Measurements from ENCODE around the gene SCUBE1. TPM values are rescaled to one million over a fixed set of nuclear protein-coding genes. Genes with fewer than 3 reads are reported as not detected.

SCUBE1 gene
- total and polyA plus RNA-seq, 2 donors (not counting 3 experiments of a cell fraction or from before 2014, with no cell fraction given): 0.07 TPM; not detected in 1

DNA sequence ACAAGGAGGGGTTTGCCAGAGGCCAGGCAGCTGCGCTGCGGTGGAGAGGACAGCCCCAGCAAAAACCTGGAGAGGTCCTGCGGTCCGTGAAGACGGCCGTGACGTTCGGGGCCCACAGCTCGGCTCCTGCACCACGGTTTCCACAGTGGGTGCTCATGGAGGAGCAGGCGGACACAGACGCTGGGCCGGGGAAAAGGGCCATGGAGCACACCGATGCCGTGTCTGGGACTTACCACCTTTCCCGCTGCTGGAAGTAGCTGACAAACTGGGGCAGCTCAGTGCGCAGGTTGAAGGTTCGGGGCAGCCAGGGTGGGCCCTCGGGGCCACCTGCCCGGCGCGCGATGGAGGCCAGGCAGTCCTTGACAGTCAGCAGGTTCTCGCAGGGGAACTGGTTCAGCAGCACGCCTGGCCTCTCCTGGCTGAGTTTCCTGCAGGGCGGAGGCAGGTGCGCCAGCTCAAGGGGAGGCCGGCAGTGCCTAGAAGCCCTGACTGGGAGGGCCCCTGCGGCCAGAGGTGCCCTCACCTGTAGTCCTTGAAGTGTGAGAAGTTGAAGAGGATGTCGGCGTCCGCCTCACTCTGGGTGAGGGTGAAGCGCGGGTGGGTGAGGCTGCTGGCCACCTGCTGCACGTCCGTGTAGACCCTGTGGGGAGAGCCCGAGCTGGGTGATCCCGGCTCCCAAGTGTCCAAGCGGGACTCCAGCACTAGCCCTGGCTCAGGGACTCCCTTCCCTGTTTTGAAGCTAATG is 169.0 kb downstream of the SCUBE1 start:
- DNase-seq (ENCODE audit: low read depth, low spot score): no peak
- POLR2A ChIA-PET: no interaction called here
- H3K9ac ChIP-seq (replicated peaks; ENCODE audit: extremely low read depth, insufficient read depth, low read length): no peak overlapping the region

More for the DNA sequence above, 169.0 kb downstream of the SCUBE1 start:
- TF ChIP-seq, protein P1, sequence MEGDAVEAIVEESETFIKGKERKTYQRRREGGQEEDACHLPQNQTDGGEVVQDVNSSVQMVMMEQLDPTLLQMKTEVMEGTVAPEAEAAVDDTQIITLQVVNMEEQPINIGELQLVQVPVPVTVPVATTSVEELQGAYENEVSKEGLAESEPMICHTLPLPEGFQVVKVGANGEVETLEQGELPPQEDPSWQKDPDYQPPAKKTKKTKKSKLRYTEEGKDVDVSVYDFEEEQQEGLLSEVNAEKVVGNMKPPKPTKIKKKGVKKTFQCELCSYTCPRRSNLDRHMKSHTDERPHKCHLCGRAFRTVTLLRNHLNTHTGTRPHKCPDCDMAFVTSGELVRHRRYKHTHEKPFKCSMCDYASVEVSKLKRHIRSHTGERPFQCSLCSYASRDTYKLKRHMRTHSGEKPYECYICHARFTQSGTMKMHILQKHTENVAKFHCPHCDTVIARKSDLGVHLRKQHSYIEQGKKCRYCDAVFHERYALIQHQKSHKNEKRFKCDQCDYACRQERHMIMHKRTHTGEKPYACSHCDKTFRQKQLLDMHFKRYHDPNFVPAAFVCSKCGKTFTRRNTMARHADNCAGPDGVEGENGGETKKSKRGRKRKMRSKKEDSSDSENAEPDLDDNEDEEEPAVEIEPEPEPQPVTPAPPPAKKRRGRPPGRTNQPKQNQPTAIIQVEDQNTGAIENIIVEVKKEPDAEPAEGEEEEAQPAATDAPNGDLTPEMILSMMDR (IDR thresholded peaks at IDR 0.05; ENCODE audit: extremely low read depth in 1 of 2, insufficient read depth in 1 of 2, low read depth in 1 of 2, low read length in 2 of 2): no peak
- TF ChIP-seq POLR2AphosphoS5 (IDR thresholded peaks at IDR 0.05; ENCODE audit: insufficient read depth, low read depth, low read length): no peak
- TF ChIP-seq, protein P2, sequence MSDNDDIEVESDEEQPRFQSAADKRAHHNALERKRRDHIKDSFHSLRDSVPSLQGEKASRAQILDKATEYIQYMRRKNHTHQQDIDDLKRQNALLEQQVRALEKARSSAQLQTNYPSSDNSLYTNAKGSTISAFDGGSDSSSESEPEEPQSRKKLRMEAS (IDR thresholded peaks at IDR 0.05; ENCODE audit: insufficient read depth, insufficient read length): no peak
- TF ChIP-seq MYC (IDR thresholded peaks at IDR 0.05; ENCODE audit: low read depth, low read length): no peak
- no peak for TF ChIP-seq EZH2 (IDR thresholded peaks at IDR 0.05; ENCODE audit: borderline replicate concordance, low read depth, low read length, severe bottlenecking)
- no peak for TF ChIP-seq POLR2A (IDR thresholded peaks at IDR 0.05; ENCODE audit: low read depth, low read length)
- no peak for TF ChIP-seq FOS (IDR thresholded peaks at IDR 0.05; ENCODE audit: borderline replicate concordance, insufficient read depth, low read length)
- TF ChIP-seq GATA2 (IDR thresholded peaks at IDR 0.05; ENCODE audit: insufficient read depth, insufficient read length, low read depth, low read length): no peak
- TF ChIP-seq JUN (IDR thresholded peaks at IDR 0.05; ENCODE audit: borderline replicate concordance, insufficient read depth, insufficient read length, low read depth): no peak
- H3K4me2 ChIP-seq (ENCODE audit: insufficient read depth, low read length): no peak overlapping the region
- intact Hi-C loops (cut with micrococcal nuclease) (no loop called here), dilution Hi-C loops (cut with MboI; ENCODE audit: extremely low pct_ligation_motif_present, low sequenced_read_pairs) (no loop called here)
- H4K20me1 ChIP-seq (replicated peaks; ENCODE audit: control insufficient read depth, extremely low read depth, insufficient read depth, low read length): no peaks in the 10 kb centered on the region
- H3K79me2 ChIP-seq (ENCODE audit: control insufficient read depth, insufficient read depth, low read length): no peaks in the 10 kb centered on the region
- no peak overlapping the region for H2AFZ ChIP-seq (ENCODE audit: low read depth, low read length)
- CTCF ChIA-PET: no interaction called here
- no peaks in the 10 kb centered on the region for H3K9me1 ChIP-seq (replicated peaks; ENCODE audit: control insufficient read depth, extremely low read depth, insufficient read depth, low read length)
- H3K4me3 ChIP-seq (replicated peaks in 1 of 3; ENCODE audit: insufficient read depth in 1 of 3, low read depth in 1 of 3, low read length in 3 of 3): no peak overlapping the region
- no peaks in the 10 kb centered on the region for H3K9me3 ChIP-seq (replicated peaks; ENCODE audit: control insufficient read depth, insufficient read depth, low read length)
- no TSS peak for BruUV-seq (replicated peaks)
- H3K4me1 ChIP-seq (ENCODE audit: control insufficient read depth, extremely low read depth, insufficient read depth, low read length): peaks cover 2% of the 10 kb centered on the region
- H3K27me3 ChIP-seq (ENCODE audit: control insufficient read depth in 2 of 2, insufficient read depth in 2 of 2, low read length in 2 of 2): no peaks in the 10 kb centered on the region
- no peak for FAIRE-seq
- H3K27ac ChIP-seq (ENCODE audit: insufficient read depth, low read depth, low read length): no peak overlapping the region
- peaks cover 15 to 23% of the 10 kb centered on the region in 2 experiments for H3K36me3 ChIP-seq (ENCODE audit: control insufficient read depth in 2 of 2, extremely low read depth in 1 of 2, insufficient read depth in 2 of 2, low read length in 2 of 2)

Measured in endothelial cell of umbilical vein (primary cell).